WTC11 (cell line): ENCODE measurements around the gene TCF3.

Experiments
- ATF3 ChIP-seq: sonication (generic); formaldehyde crosslinking; conservative IDR thresholded peaks from 2 replicates; pipeline ENCODE4 v1.8.1; 2022; ENCODE audit warnings: mild to moderate bottlenecking, missing genetic modification reagents
- CBFB ChIP-seq: sonication (generic); formaldehyde crosslinking; IDR thresholded peaks from 2 replicates; pipeline ENCODE4 v1.8.1; 2022; ENCODE audit warnings: mild to moderate bottlenecking, low read depth, missing genetic modification reagents
- CTCF ChIP-seq: fragments of 200-600 bp; IDR thresholded peaks from 2 replicates; pipeline ENCODE4 v1.8.0; 2022; ENCODE audit warnings: antibody characterized with exemption
- FOXJ3 ChIP-seq: sonication (generic); formaldehyde crosslinking; IDR thresholded peaks from 2 replicates; pipeline ENCODE4 v1.9.0; 2021; ENCODE audit warnings: missing genetic modification reagents, mild to moderate bottlenecking, borderline replicate concordance
- HMGXB4 ChIP-seq: sonication (generic); formaldehyde crosslinking; IDR thresholded peaks from 2 replicates; pipeline ENCODE4 v1.8.1; 2023; ENCODE audit warnings: mild to moderate bottlenecking, moderate library complexity, missing genetic modification reagents
- JUN ChIP-seq: sonication (generic); formaldehyde crosslinking; IDR thresholded peaks from 2 replicates; pipeline ENCODE4 v1.8.0; 2023; ENCODE audit warnings: mild to moderate bottlenecking, missing genetic modification reagents
- MAX ChIP-seq: sonication (generic); formaldehyde crosslinking; IDR thresholded peaks from 2 replicates; pipeline ENCODE4 v1.8.0; 2022; ENCODE audit warnings: mild to moderate bottlenecking, missing genetic modification reagents
- SP1 ChIP-seq: sonication (generic); formaldehyde crosslinking; conservative IDR thresholded peaks from 2 replicates; pipeline ENCODE4 v1.8.1; 2022; ENCODE audit warnings: missing genetic modification reagents
- ZNF232 ChIP-seq: sonication (generic); formaldehyde crosslinking; IDR thresholded peaks from 2 replicates; pipeline ENCODE4 v1.8.0; 2022; ENCODE audit warnings: mild to moderate bottlenecking, missing genetic modification reagents
- ZNF416 ChIP-seq: fragments of 250-450 bp; sonication (Bioruptor Pico); IDR thresholded peaks from 2 replicates; pipeline ENCODE4 v1.9.0; 2021; ENCODE audit warnings: mild to moderate bottlenecking, inconsistent platforms
- ZNF512 ChIP-seq: sonication (generic); formaldehyde crosslinking; IDR thresholded peaks from 2 replicates; pipeline ENCODE4 v1.8.1; 2022; ENCODE audit warnings: missing genetic modification reagents, borderline replicate concordance
- TF ChIP-seq, protein P1 (sequence below): fragments of 250-450 bp; sonication (Bioruptor Pico); conservative IDR thresholded peaks from 2 replicates; pipeline ENCODE4 v1.9.0; 2021; ENCODE audit warnings: mild to moderate bottlenecking
- TF ChIP-seq, protein P2 (sequence below): sonication (generic); formaldehyde crosslinking; IDR thresholded peaks from 2 replicates; pipeline ENCODE4 v1.8.0; 2023; ENCODE audit warnings: missing genetic modification reagents
- TF ChIP-seq, protein P3 (sequence below): sonication (generic); formaldehyde crosslinking; IDR thresholded peaks from 2 replicates; pipeline ENCODE4 v1.8.1; 2023; ENCODE audit warnings: mild to moderate bottlenecking, missing genetic modification reagents

DNA sequence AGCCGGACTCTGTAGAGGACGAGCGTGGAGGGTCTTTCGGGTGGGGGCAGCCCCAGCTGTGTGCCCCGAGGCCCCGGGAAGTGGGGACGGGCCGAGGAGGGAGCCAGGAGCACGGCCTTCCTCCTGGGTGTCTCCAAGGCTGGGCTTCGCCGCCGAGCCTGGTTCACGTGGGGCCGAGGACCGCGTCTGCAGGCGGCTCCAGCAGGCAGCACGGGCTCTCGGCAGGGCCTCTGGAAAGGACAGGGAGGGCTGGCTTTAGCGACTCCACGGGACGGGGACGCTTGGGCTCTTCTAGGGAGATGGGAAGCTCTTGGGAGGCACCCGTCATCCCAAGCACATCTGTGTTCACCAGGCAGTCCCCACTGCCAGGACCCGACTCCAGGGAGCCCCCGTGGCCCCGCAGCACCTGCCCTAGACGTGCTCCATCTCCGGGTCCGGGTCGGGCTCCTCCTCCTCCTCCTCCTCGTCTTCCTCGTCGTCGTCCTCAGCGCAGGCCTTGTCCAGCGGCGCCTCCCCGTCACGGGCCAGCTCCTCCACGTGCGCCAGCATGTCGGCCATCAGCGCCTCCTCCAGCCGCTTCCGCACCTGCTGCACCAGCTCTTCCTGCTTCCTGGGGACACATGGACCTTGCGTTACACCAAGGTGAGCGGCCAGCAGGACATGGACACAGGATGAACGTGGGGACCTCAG lies 74.3 kb downstream of the TCF3 start:
- TF ChIP-seq MAX (CRISPR knock-in tag): no peak
- TF ChIP-seq CTCF: no peak
- no peak for TF ChIP-seq ZNF232
- TF ChIP-seq, protein P1, sequence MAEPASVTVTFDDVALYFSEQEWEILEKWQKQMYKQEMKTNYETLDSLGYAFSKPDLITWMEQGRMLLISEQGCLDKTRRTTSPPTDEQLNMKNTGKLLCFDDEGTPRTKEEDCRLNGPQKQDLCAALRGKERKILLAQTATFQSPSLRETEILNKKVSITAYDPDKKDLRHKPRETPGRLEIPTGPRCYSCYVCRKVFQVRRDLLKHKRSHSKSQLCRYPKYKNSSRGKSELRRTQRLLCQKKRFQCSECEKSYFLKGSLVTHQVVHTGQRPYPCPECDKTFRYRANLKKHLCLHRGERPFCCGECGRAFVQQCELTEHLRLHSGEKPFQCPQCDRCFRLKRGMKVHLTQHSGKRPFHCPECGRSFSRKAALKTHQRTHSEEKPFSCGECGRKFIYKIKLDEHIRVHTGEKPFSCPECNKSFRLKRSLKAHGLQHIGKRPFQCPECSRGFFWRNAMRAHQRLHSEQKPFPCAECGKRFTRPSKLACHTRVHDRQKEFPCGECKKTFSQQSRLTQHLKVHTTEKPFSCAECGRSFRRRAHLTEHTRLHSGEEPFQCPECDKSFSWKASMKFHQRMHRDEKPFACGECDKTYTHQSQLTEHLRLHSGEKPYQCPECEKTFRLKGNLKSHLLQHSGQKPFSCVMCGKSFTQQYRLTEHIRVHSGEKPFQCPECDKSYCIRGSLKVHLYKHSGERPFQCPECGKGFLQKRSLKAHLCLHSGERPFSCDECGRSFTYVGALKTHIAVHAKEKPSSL (CRISPR knock-in tag): no peak
- TF ChIP-seq, protein P2, sequence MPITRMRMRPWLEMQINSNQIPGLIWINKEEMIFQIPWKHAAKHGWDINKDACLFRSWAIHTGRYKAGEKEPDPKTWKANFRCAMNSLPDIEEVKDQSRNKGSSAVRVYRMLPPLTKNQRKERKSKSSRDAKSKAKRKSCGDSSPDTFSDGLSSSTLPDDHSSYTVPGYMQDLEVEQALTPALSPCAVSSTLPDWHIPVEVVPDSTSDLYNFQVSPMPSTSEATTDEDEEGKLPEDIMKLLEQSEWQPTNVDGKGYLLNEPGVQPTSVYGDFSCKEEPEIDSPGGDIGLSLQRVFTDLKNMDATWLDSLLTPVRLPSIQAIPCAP (CRISPR knock-in tag): no peak
- TF ChIP-seq, protein P3, sequence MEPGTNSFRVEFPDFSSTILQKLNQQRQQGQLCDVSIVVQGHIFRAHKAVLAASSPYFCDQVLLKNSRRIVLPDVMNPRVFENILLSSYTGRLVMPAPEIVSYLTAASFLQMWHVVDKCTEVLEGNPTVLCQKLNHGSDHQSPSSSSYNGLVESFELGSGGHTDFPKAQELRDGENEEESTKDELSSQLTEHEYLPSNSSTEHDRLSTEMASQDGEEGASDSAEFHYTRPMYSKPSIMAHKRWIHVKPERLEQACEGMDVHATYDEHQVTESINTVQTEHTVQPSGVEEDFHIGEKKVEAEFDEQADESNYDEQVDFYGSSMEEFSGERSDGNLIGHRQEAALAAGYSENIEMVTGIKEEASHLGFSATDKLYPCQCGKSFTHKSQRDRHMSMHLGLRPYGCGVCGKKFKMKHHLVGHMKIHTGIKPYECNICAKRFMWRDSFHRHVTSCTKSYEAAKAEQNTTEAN (CRISPR knock-in tag): no peak
- TF ChIP-seq JUN (CRISPR knock-in tag): no peak
- no peak for TF ChIP-seq CBFB (CRISPR knock-in tag)
- TF ChIP-seq HMGXB4 (CRISPR knock-in tag): no peak
- TF ChIP-seq FOXJ3 (CRISPR knock-in tag): no peak
- no peak for TF ChIP-seq ZNF512 (CRISPR knock-in tag)
- no peak for TF ChIP-seq ATF3 (CRISPR knock-in tag)
- no peak for TF ChIP-seq SP1 (CRISPR knock-in tag)
- TF ChIP-seq ZNF416: no peak
